ENCODE measurements around the gene RP2.

- TF ChIP-seq, protein P1, sequence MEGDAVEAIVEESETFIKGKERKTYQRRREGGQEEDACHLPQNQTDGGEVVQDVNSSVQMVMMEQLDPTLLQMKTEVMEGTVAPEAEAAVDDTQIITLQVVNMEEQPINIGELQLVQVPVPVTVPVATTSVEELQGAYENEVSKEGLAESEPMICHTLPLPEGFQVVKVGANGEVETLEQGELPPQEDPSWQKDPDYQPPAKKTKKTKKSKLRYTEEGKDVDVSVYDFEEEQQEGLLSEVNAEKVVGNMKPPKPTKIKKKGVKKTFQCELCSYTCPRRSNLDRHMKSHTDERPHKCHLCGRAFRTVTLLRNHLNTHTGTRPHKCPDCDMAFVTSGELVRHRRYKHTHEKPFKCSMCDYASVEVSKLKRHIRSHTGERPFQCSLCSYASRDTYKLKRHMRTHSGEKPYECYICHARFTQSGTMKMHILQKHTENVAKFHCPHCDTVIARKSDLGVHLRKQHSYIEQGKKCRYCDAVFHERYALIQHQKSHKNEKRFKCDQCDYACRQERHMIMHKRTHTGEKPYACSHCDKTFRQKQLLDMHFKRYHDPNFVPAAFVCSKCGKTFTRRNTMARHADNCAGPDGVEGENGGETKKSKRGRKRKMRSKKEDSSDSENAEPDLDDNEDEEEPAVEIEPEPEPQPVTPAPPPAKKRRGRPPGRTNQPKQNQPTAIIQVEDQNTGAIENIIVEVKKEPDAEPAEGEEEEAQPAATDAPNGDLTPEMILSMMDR (IDR thresholded peaks at IDR 0.05) = no peak
- TF ChIP-seq POLR2A (IDR thresholded peaks at IDR 0.05) = no peak
Measured at GRCh38 chrX:46898207-46898606, 61.4 kb downstream of the RP2 start.
